GM19467 (cell line): ENCODE data around the gene CTCF.
"Not testable (repeated sequence)": the region's sequence is repeated elsewhere in the genome, so short reads cannot be mapped to it uniquely, and the experiment has no call there.

Experiments
- ATAC-seq: cut with Tn5 transposase; IDR thresholded peaks from one replicate; pipeline ENCODE4 v1.9.1; 2021; ENCODE audit warnings: mild to moderate bottlenecking, moderate library complexity; ENCODE audit not compliant: unreplicated experiment

The CTCF gene

GRCh38 chr16:67562526-67562917 lies at the start of gene CTCF:
TSS of gene CTCF (plus strand) at chr16:67562526. CDS start at chr16:67610833, 48,307 bp downstream.
- ATAC-seq: peak; percentile 42

- not testable (repeated sequence) for ATAC-seq
Measured at GRCh38 chr16:67513892-67514291, 48.4 kb upstream of the CTCF start.

GRCh38 chr16:67514382-67514828 lies 47.9 kb upstream of the CTCF start:
- ATAC-seq: peak; percentile 62

GRCh38 chr16:67516296-67517154 lies 45.8 kb upstream of the CTCF start:
- no peak for ATAC-seq

- no peak for ATAC-seq
Measured at GRCh38 chr16:67517155-67517445, 45.2 kb upstream of the CTCF start.

GRCh38 chr16:67517661-67518423 lies 44.5 kb upstream of the CTCF start:
- ATAC-seq: peak; percentile 36

- no peak for ATAC-seq
Measured at GRCh38 chr16:67518676-67519075, 43.6 kb upstream of the CTCF start.

GRCh38 chr16:67519242-67519641 lies 43.1 kb upstream of the CTCF start:
- ATAC-seq: no peak

- ATAC-seq: peak; percentile 77
Measured at GRCh38 chr16:67521095-67521804, 41.1 kb upstream of the CTCF start.

GRCh38 chr16:67525176-67525860 lies 37.0 kb upstream of the CTCF start:
- ATAC-seq: no peak

- ATAC-seq: no peak
Measured at GRCh38 chr16:67526149-67526791, 36.1 kb upstream of the CTCF start.

GRCh38 chr16:67528222-67528869 lies 34.0 kb upstream of the CTCF start, which contains the start of gene RIPOR1:
TSS of gene RIPOR1 (plus strand) at chr16:67528829. CDS start at chr16:67538447, 9,618 bp downstream.
- ATAC-seq: no peak

- ATAC-seq: no peak
Measured at GRCh38 chr16:67528870-67529581, 33.3 kb upstream of the CTCF start.

GRCh38 chr16:67529582-67530012 lies 32.7 kb upstream of the CTCF start:
- ATAC-seq: no peak

GRCh38 chr16:67530013-67530939 lies 32.0 kb upstream of the CTCF start:
- ATAC-seq: no peak

GRCh38 chr16:67531247-67531646 lies 31.1 kb upstream of the CTCF start:
- ATAC-seq: no peak

- no peak for ATAC-seq
Measured at GRCh38 chr16:67533024-67533560, 29.2 kb upstream of the CTCF start.

- not testable (repeated sequence) for ATAC-seq
Measured at GRCh38 chr16:67533987-67534386, 28.3 kb upstream of the CTCF start.
